Left lung (tissue), 10 donors: ENCODE measurements around the gene MORC4. TPM values are rescaled to one million over a fixed set of nuclear protein-coding genes. Genes with fewer than 3 reads are reported as not detected.

Experiments used
- ATAC-seq: fragments of 200-7000 bp; cut with Tn5 transposase; one replicate; pipeline ENCODE4 v1.9.1; 2020; ENCODE audit warnings: moderate library complexity
- DNase-seq, 4 donors: peaks; one replicate each; pipeline ENCODE4 v3.0.0-alpha.2; 2013 to 2020
- H3K27ac ChIP-seq, 2 donors: fragments of 200-600 bp; sonication (generic) in 1 of 2; one replicate each; pipeline versions ENCODE4 v1.5.0 to v1.8.0; 2020 to 2021
- H3K27me3 ChIP-seq, 2 donors: fragments of 200-600 bp; sonication (generic) in 1 of 2; one replicate each; pipeline versions ENCODE4 v1.5.0 to v1.8.0; 2020 to 2021
- H3K36me3 ChIP-seq, 2 donors: fragments of 200-600 bp; sonication (generic) in 1 of 2; one replicate each; pipeline versions ENCODE4 v1.5.0 to v1.8.0; 2020 to 2021
- H3K4me1 ChIP-seq, 2 donors: fragments of 200-600 bp; one replicate each; pipeline ENCODE4 v1.8.0; 2021
- H3K4me3 ChIP-seq, 2 donors: fragments of 200-600 bp; sonication (generic) in 1 of 2; one replicate each; pipeline versions ENCODE4 v1.5.0 to v1.8.0; 2020 to 2021; ENCODE audit warnings: mild to moderate bottlenecking in 1 of 2
- H3K9me3 ChIP-seq, 2 donors: fragments of 200-600 bp; sonication (generic) in 1 of 2; one replicate each; pipeline versions ENCODE4 v1.5.0 to v1.8.0; 2020 to 2021
- intact Hi-C, 2 donors: fragments of 100-400 bp; cut with DNase I; formaldehyde crosslinking; loops; one replicate each; pipeline versions ENCODE4 v1.11.2 to v1.14.2; 2022
- polyA plus RNA-seq, 6 donors: library from polyadenylated mRNA; unstranded; fragments of 120-200 nt; gene quantifications; one replicate each; pipeline ENCODE4 v1.2.1, GENCODE V29; 2013; ENCODE audit not compliant: insufficient read length in 6 of 6
- total RNA-seq, 2 donors: library from RNA; stranded (reverse); fragmentation: NEBNext Ultra II Directional; extraction: Animal tissue kit (Norgen Biotek cat#: 25700); gene quantifications; one replicate each; pipeline ENCODE4 v1.2.1, GENCODE V29; 2021
- TF ChIP-seq, protein P1 (sequence below), 2 donors: fragments of 200-600 bp; sonication (generic) in 1 of 2; IDR thresholded peaks; one replicate each; pipeline versions ENCODE4 v1.5.0 to v1.8.0; 2021; ENCODE audit warnings: antibody characterized with exemption in 2 of 2
- donor health status: DM: no; HTN: yes; CAD: no.
- donor health status: DM: no; HTN: no; CAD: no.

The MORC4 gene
- total and polyA plus RNA-seq, 8 donors = 12.8 to 45.5 (median 36.6) TPM

DNA sequence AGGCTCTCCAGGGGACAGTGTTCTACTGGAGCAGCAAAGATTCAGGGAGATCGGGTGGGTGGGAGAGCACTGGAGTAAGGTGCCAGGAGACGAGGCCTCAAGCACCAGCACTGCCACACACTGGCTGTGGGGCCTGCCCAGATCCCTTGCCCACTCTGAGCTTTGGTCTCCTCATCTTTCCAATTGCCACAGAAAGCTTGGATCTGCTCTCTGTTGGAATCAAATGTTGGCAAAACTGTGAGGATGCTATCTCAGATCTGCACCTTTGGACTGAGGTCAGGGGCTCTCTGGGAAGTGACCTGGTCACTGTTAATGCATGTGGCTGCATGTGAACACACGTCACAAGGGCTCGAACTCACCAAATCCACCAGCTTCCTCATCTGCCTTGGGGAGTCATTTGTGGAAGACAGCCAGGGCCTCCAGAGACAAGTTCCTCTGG lies 98.2 kb downstream of the MORC4 start:
- DNase-seq = no peak
- H3K9me3 ChIP-seq = no peaks in the 10 kb centered on the region
- intact Hi-C loops = no loop called here

DNA sequence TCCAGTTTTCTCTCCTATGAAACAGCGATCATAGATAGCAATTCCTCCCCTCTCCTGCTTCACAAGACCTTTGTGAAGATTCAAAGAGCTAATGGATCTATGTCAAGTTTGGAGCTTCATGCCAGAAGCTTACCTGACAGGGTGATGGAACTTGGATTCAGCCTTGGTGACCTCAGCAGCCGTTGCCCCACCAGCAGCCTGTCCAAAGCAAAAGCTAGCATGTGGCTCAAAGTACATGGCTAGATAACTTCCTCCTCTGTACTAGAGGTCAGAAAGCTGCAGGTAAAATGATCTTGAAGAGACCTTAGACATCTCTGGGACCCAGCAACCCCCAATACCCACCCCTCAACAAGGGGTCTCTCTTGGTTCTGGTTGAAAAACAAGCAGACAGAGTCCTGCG lies 98.7 kb downstream of the MORC4 start:
- intact Hi-C loops = no loop called here
- no peak overlapping the region for H3K27ac ChIP-seq
- no peaks in the 10 kb centered on the region for H3K4me1 ChIP-seq
- no peaks in the 10 kb centered on the region for H3K36me3 ChIP-seq
- H3K4me3 ChIP-seq = no peak overlapping the region
- ATAC-seq = no peak
- H3K9me3 ChIP-seq = no peaks in the 10 kb centered on the region
- H3K27me3 ChIP-seq = no peaks in the 10 kb centered on the region
- DNase-seq = no peak
- TF ChIP-seq, protein P1, sequence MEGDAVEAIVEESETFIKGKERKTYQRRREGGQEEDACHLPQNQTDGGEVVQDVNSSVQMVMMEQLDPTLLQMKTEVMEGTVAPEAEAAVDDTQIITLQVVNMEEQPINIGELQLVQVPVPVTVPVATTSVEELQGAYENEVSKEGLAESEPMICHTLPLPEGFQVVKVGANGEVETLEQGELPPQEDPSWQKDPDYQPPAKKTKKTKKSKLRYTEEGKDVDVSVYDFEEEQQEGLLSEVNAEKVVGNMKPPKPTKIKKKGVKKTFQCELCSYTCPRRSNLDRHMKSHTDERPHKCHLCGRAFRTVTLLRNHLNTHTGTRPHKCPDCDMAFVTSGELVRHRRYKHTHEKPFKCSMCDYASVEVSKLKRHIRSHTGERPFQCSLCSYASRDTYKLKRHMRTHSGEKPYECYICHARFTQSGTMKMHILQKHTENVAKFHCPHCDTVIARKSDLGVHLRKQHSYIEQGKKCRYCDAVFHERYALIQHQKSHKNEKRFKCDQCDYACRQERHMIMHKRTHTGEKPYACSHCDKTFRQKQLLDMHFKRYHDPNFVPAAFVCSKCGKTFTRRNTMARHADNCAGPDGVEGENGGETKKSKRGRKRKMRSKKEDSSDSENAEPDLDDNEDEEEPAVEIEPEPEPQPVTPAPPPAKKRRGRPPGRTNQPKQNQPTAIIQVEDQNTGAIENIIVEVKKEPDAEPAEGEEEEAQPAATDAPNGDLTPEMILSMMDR (IDR thresholded peaks at IDR 0.05) = no peak

More for the DNA sequence above, 98.2 kb downstream of the MORC4 start:
- ATAC-seq = no peak
- Histone ChIP-seq H3K27me3 (no peaks in the 10 kb centered on the region), H3K4me3 (no peak overlapping the region), H3K4me1 (no peaks in the 10 kb centered on the region), H3K36me3 (no peaks in the 10 kb centered on the region), H3K27ac (no peak overlapping the region)
- TF ChIP-seq, protein P1 (IDR thresholded peaks at IDR 0.05) = no peak

DNA sequence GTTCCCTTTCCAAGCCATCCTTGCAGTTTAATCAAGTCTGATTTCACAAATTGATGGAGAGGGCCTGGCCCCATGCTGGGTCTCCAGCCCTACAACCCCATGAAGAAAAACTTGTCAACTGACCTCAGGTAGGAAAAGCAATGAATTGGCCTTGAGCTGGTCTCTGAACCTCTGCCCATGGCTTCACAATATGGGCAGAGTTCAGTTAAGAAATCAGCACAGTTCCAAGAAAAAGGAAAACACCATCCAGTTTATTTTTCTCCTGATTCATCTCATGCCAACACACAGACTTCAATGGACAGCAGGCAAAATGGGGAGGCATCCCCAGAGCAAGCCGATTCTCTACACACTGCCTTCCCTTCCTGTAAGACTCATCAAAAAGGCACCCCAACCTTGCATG lies 100.2 kb downstream of the MORC4 start:
- Histone ChIP-seq H3K27ac (no peak overlapping the region), H3K9me3 (no peaks in the 10 kb centered on the region), H3K36me3 (no peaks in the 10 kb centered on the region), H3K27me3 (no peaks in the 10 kb centered on the region), H3K4me1 (no peaks in the 10 kb centered on the region), H3K4me3 (no peak overlapping the region)
- intact Hi-C loops = loop anchor here in 1 of 2 donors (10.0 kb wide), 1 partner anchor 55 kb away; no protein-coding TSS in a partner anchor
- DNase-seq (no peak), ATAC-seq (no peak)
- TF ChIP-seq, protein P1 (IDR thresholded peaks at IDR 0.05) = no peak

DNA sequence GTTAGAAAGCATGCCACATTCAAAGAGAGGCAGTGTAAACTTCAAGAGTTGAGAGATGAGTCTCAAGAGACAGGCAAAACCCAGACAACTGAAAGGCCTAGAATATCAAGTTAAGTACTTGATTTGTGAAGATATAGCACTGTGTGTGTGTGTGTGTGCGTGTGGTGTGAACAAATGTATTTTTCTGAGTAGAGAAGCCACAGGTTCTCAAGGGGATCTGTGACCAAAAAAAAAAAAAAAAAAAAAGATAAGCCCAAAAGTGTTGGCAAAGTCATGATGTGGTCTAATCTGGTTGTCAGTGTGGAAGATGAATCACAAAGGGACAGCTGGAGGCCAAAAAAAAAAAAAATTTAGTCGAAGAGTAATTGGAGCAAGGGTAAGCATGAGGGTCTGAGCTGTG lies 100.7 kb downstream of the MORC4 start:
- H3K27ac ChIP-seq = no peak overlapping the region
- intact Hi-C loops = loop anchor here in 1 of 2 donors (10.0 kb wide), 1 partner anchor 56 kb away; no protein-coding TSS in a partner anchor
- H3K4me3 ChIP-seq = no peak overlapping the region
- ATAC-seq (no peak), DNase-seq (no peak)
- no peaks in the 10 kb centered on the region for H3K4me1 ChIP-seq
- no peaks in the 10 kb centered on the region for H3K9me3 ChIP-seq
- H3K27me3 ChIP-seq = no peaks in the 10 kb centered on the region
- TF ChIP-seq, protein P1 (IDR thresholded peaks at IDR 0.05) = no peak
- no peaks in the 10 kb centered on the region for H3K36me3 ChIP-seq

DNA sequence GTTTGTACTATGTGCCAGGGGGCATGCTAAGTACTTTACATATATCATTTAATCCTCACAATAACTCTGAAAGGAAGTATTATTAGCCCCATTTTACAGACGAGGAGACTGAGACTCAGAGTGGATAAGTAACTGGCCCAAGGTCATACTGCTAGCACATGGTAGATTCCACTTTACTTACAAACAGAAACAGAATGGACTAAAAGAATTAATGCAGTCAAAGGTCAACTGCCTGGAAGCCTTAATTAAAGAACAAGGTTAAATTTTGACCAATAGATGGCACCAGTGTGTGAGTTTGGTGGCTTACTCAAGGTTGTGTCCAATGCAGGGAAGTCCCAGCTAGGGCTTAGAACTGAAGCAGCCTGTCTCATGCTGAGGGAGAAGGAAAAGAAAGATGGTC lies 101.5 kb downstream of the MORC4 start:
- Histone ChIP-seq H3K4me3 (no peak overlapping the region), H3K9me3 (no peaks in the 10 kb centered on the region), H3K4me1 (no peaks in the 10 kb centered on the region), H3K36me3 (no peaks in the 10 kb centered on the region), H3K27ac (no peak overlapping the region), H3K27me3 (no peaks in the 10 kb centered on the region)
- DNase-seq (peak in 1 of 4 donors; percentile 37), ATAC-seq (peak; percentile 76)
- intact Hi-C loops = loop anchor here in 1 of 2 donors (10.0 kb wide), 1 partner anchor 56 kb away; no protein-coding TSS in a partner anchor
- TF ChIP-seq, protein P1 (IDR thresholded peaks at IDR 0.05) = peak in 1 of 2 donors; percentile 16
